Effector memory CD4-positive, alpha-beta T cell (primary cell): ENCODE data around the gene KCTD15.

ENCODE experiments used
- DNase-seq, 3 donors: peaks; one replicate each; pipeline ENCODE4 v3.0.0-alpha.2; 2020
- H3K27ac ChIP-seq: 2 replicates; pipeline ENCODE4 v1.7.0; 2013; ENCODE audit warnings: mild to moderate bottlenecking, low read length, moderate library complexity; ENCODE audit not compliant: insufficient read depth, poor library complexity, severe bottlenecking
- H3K27me3 ChIP-seq: replicated peaks from 2 replicates; pipeline ENCODE4 v1.7.0; 2013; ENCODE audit warnings: mild to moderate bottlenecking, low read length; ENCODE audit not compliant: insufficient read depth, control insufficient read depth, poor library complexity, severe bottlenecking
- H3K36me3 ChIP-seq: 2 replicates; pipeline ENCODE4 v1.7.0; 2013; ENCODE audit warnings: mild to moderate bottlenecking, low read length, moderate library complexity; ENCODE audit not compliant: control insufficient read depth, insufficient read depth
- H3K4me1 ChIP-seq: 2 replicates; pipeline ENCODE4 v1.7.0; 2013; ENCODE audit warnings: low read length, mild to moderate bottlenecking; ENCODE audit not compliant: control insufficient read depth, insufficient read depth, poor library complexity, severe bottlenecking
- H3K4me3 ChIP-seq: 2 replicates; pipeline ENCODE4 v1.7.0; 2013; ENCODE audit warnings: low read length, low read depth, mild to moderate bottlenecking; ENCODE audit not compliant: insufficient read depth, poor library complexity, severe bottlenecking
- H3K9me3 ChIP-seq: 2 replicates; pipeline ENCODE4 v1.7.0; 2013; ENCODE audit warnings: mild to moderate bottlenecking, low read length, moderate library complexity; ENCODE audit not compliant: control insufficient read depth

Gene KCTD15

GRCh38 chr19:33754361-33754760 is 42.3 kb upstream of the KCTD15 start:
- Histone ChIP-seq H3K36me3 (no peaks in the 10 kb centered on the region), H3K9me3 (no peaks in the 10 kb centered on the region), H3K4me1 (no peaks in the 10 kb centered on the region), H3K27ac (no peak overlapping the region), H3K27me3 (no peaks in the 10 kb centered on the region), H3K4me3 (no peak overlapping the region)
- DNase-seq, result no peak

DNA sequence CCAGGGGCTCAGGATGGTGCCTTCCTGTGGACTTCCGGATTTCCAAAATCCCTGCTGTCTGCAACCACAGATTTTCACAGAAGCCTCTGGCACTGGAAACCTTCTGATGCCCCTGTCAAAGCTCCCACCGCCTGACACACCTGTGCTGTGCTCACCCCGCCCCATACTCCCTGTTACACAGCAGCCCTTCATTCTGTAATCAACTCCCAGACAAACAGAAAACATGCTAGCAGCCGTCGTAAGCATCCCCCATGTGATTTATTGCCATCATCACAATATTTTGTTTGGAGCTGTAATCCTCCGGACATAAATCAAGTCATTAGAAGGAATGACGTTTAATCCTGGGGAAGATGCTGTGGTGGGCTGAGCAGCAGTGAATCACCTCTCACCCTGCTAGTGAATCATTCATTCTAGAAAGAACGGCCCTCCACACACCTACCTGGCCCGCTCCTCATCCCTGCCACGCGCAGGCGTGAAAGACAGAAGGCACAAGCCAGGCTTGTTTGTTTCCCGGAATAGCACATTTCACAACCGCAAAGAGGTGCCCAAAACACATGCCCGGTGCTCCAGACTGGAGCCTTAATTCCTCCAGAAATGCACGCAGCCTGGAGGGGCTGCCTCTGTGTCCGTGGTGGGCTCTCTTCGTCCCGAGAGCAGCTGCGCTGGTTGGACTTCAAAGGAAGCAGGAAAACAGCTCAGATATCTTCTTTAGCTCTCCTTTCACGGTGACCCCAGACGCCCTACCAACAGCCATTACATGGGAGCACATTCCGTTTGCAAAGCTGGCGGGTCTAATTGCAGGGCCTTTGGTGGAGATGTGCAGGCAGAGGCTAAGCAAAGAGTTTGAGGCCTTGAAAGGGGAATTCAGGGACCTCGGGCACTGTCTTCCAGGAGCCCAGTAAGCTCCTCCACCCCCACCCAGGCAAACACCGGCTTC is 41.3 kb upstream of the KCTD15 start:
- H3K4me3 ChIP-seq, result no peak overlapping the region
- DNase-seq, result no peak
- no peaks in the 10 kb centered on the region for H3K27me3 ChIP-seq
- H3K4me1 ChIP-seq, result no peaks in the 10 kb centered on the region
- no peaks in the 10 kb centered on the region for H3K9me3 ChIP-seq
- H3K36me3 ChIP-seq, result no peaks in the 10 kb centered on the region
- H3K27ac ChIP-seq, result no peak overlapping the region

DNA sequence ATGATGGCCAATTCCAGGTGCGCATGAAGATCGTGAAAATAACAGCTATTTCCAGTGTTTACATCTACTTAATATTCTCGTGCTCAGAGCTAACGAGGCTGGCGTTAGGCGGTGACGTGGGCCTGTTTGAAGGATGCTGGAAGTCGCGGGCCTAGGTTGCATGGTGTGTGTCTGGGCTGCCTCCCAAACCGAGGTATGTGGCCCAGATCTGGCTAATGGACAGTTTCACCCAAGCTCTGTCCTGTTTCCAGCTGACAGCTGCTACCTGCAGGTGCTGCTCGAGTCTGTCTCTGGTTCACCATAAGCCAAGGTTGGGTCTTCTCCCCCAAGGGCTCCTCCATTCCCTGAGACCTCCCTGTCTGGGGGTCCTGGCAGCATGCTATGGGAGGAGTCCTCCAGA is 40.5 kb upstream of the KCTD15 start:
- Histone ChIP-seq H3K27me3 (no peaks in the 10 kb centered on the region), H3K4me1 (no peaks in the 10 kb centered on the region), H3K9me3 (no peaks in the 10 kb centered on the region), H3K36me3 (no peaks in the 10 kb centered on the region), H3K27ac (no peak overlapping the region), H3K4me3 (no peak overlapping the region)
- no peak for DNase-seq

- no peak for DNase-seq
- no peaks in the 10 kb centered on the region for H3K4me1 ChIP-seq
- H3K27ac ChIP-seq, result no peak overlapping the region
- no peaks in the 10 kb centered on the region for H3K36me3 ChIP-seq
- H3K27me3 ChIP-seq, result no peaks in the 10 kb centered on the region
- no peaks in the 10 kb centered on the region for H3K9me3 ChIP-seq
- H3K4me3 ChIP-seq, result no peak overlapping the region
These were observed 38.1 kb upstream of the KCTD15 start for GRCh38 chr19:33758541-33759013.

GRCh38 chr19:33759356-33759755 is 37.3 kb upstream of the KCTD15 start:
- no peak for DNase-seq
- no peak overlapping the region for H3K27ac ChIP-seq
- H3K4me3 ChIP-seq, result no peak overlapping the region
- no peaks in the 10 kb centered on the region for H3K36me3 ChIP-seq
- no peaks in the 10 kb centered on the region for H3K27me3 ChIP-seq
- H3K9me3 ChIP-seq, result no peaks in the 10 kb centered on the region
- H3K4me1 ChIP-seq, result no peaks in the 10 kb centered on the region

- H3K4me1 ChIP-seq, result no peaks in the 10 kb centered on the region
- H3K4me3 ChIP-seq, result no peak overlapping the region
- no peak overlapping the region for H3K27ac ChIP-seq
- no peak for DNase-seq
- H3K27me3 ChIP-seq, result no peaks in the 10 kb centered on the region
- H3K9me3 ChIP-seq, result no peaks in the 10 kb centered on the region
- H3K36me3 ChIP-seq, result no peaks in the 10 kb centered on the region
These were observed 32.9 kb upstream of the KCTD15 start for GRCh38 chr19:33763633-33764371.

- DNase-seq, result no peak
- Histone ChIP-seq H3K4me3 (no peak overlapping the region), H3K4me1 (no peaks in the 10 kb centered on the region), H3K9me3 (no peaks in the 10 kb centered on the region), H3K36me3 (no peaks in the 10 kb centered on the region), H3K27ac (no peak overlapping the region), H3K27me3 (no peaks in the 10 kb centered on the region)
These were observed 30.0 kb upstream of the KCTD15 start for GRCh38 chr19:33766623-33767022.

DNA sequence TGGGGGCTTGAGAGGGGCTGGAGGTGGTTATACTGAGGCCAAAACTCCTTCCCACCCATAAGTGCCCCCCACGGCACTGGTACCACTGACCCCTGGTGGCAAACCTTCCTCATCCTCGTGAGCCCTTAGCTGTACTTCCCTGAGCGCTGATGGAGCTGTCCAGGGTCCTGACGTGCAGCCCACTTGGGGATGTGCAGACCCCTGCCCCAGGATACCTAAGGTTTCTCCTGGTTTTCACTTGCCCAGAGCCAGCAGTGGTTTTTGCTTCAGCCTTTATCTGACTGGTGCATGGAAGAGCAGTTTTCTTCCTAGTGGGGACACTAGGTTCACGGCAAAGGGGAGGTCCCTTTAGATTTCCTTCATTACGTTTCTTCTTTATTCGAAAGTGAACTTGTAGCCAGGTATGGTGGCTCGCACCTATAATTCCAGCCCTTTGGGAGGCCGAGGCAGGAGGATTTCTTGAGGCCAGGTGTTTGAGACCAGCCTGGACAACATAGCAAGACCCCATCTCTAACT is 28.7 kb upstream of the KCTD15 start:
- no peaks in the 10 kb centered on the region for H3K36me3 ChIP-seq
- no peak for DNase-seq
- H3K27ac ChIP-seq, result no peak overlapping the region
- H3K4me3 ChIP-seq, result no peak overlapping the region
- no peaks in the 10 kb centered on the region for H3K9me3 ChIP-seq
- no peaks in the 10 kb centered on the region for H3K4me1 ChIP-seq
- H3K27me3 ChIP-seq, result no peaks in the 10 kb centered on the region

- no peak for DNase-seq
These were observed 27.5 kb upstream of the KCTD15 start for GRCh38 chr19:33769208-33769607.

GRCh38 chr19:33770107-33770506 is 26.6 kb upstream of the KCTD15 start:
- Histone ChIP-seq H3K4me1 (no peaks in the 10 kb centered on the region), H3K27me3 (no peaks in the 10 kb centered on the region), H3K36me3 (no peaks in the 10 kb centered on the region), H3K9me3 (no peaks in the 10 kb centered on the region), H3K27ac (no peak overlapping the region), H3K4me3 (no peak overlapping the region)
- DNase-seq, result no peak

More at GRCh38 chr19:33769208-33769607, 27.5 kb upstream of the KCTD15 start:
- Histone ChIP-seq H3K9me3 (no peaks in the 10 kb centered on the region), H3K36me3 (no peaks in the 10 kb centered on the region), H3K27me3 (no peaks in the 10 kb centered on the region), H3K4me1 (no peaks in the 10 kb centered on the region), H3K4me3 (no peak overlapping the region), H3K27ac (no peak overlapping the region)
